Choroid plexus epithelial cell (primary cell): ENCODE measurements around the gene BLVRB.

Source experiments
- DNase-seq: peaks from one replicate; pipeline ENCODE4 v3.0.0-alpha.2; 2010; ENCODE audit warnings: low read depth
- H3K4me3 ChIP-seq: 2 replicates; pipeline ENCODE4 v1.5.1; 2011; ENCODE audit warnings: low read depth, mild to moderate bottlenecking, control low read depth, low read length, moderate library complexity
- TF ChIP-seq, protein P1 (sequence below): conservative IDR thresholded peaks from 2 replicates; pipeline ENCODE4 v1.5.1; 2011; ENCODE audit warnings: low read depth, mild to moderate bottlenecking, control low read depth, inconsistent platforms, low read length, moderate library complexity

BLVRB gene

DNA sequence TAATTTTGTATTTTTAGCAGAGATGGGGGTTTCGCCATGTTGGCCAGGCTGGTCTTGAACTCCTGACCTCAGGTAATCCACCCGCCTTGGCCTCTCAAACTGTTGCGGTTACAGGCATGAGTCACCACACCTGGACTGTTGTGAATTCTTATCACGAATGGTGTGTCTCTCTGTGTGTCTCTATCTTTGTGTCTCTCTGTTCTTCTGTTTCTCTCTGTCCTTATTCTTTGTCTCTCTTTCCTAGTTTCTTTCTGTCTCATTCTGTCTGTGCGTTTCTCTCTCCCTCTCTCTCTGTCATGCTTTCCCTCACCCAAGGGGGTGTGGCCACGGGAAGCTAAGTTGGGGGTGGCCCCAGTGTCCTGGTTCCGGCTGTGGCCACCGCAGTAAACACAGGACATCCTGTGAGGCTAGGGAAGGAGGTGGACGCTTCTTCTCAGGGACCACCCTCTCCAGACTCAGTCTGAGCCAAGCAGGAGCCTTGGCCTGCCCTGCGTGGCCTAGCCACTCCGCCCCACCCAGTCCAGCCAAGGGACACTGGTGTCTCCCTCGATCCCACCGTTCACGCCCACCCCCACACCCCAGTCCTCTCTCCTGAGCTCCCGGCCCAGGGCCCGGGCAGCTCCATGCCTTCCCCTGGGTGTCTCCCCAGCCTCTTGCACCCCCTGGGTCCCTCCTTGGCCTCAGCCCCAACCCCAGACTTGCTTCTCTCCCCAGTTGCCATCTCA lies 48.5 kb downstream of the BLVRB start:
- DNase-seq: peak; percentile 12
- H3K4me3 ChIP-seq: no peak overlapping the region

GRCh38 chr19:40415768-40416167 lies 49.8 kb downstream of the BLVRB start:
- TF ChIP-seq, protein P1, sequence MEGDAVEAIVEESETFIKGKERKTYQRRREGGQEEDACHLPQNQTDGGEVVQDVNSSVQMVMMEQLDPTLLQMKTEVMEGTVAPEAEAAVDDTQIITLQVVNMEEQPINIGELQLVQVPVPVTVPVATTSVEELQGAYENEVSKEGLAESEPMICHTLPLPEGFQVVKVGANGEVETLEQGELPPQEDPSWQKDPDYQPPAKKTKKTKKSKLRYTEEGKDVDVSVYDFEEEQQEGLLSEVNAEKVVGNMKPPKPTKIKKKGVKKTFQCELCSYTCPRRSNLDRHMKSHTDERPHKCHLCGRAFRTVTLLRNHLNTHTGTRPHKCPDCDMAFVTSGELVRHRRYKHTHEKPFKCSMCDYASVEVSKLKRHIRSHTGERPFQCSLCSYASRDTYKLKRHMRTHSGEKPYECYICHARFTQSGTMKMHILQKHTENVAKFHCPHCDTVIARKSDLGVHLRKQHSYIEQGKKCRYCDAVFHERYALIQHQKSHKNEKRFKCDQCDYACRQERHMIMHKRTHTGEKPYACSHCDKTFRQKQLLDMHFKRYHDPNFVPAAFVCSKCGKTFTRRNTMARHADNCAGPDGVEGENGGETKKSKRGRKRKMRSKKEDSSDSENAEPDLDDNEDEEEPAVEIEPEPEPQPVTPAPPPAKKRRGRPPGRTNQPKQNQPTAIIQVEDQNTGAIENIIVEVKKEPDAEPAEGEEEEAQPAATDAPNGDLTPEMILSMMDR: no peak
- no peak overlapping the region for H3K4me3 ChIP-seq
- no peak for DNase-seq

More for the DNA sequence above, 48.5 kb downstream of the BLVRB start:
- TF ChIP-seq, protein P1: no peak

DNA sequence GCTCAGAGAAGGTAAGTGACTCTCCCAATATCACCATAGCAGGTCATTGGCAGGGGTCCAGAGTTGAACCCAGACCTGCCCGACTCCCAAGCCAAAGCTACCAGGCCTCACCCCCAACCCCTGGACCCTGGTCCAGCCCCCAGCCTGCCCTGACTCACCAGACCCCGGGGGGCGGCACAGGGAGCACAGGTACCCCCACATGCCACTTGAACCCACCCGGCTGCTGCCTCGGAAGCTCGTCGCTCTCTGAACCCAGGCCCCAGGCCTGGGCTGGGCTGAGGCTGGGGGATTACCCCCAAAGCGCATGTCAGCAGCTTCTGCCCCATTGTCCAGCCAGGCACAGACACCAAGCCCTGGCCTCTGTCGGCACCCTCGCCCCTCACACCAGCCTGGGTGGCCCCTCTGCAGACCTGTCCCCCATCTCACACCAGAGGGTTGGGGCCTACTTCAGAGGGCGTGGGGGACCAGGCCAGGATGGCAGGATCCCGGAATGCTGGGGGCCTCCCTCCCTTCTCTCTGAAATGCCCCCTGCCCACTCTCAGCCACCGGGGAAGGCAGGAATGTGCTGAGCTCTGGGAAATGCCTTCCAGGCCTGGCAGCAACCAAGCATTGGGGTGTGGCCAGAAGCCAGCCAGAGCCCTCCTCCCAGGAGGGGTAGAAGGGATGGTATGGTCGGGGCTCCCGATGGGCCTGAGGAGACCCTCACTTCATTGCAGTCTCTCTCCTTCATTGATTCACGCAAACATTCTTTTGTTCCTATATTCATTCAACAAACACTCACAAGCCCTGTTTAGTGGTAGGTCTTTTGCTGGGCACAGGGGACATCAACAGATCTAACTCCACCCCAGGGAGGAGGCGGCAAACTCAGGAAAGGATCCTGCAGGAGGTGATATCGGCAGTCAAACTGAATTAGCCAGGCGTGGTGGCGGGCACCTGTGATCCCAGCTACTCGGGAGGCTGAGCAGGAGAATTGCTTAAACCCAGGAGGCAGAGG lies 50.7 kb downstream of the BLVRB start:
- H3K4me3 ChIP-seq: no peak overlapping the region
- TF ChIP-seq, protein P1: no peak
- DNase-seq: no peak

DNA sequence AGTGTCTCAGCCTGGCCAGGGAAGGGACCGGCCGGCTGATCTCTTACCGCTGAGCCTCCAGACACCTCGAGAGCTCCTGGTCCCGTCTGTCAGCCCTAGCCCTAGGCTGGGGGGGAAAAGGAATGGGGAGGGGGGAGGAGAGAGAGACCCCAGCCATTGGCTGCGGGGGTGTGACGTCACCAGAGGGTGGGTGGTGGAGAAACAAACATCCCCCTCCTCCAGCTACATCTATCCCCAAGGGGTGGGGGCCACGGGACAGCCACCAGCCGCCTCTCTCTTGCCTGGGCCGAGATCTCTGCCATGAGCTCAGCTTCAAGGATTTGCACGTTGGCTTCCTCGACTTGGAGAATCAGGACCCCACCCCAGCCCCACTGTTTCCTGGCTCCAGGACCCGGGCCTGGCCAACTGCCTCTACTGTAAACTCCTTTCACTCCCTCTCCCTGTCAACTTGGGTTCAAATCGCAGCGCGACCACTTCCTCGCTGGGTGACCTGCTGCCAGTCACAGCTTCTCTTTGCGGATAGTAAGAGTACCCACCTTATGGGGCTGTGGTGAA lies 52.2 kb downstream of the BLVRB start, which contains the start of gene PRX:
PRX (minus strand) TSS at position 88 of the 555 bp plus-strand sequence. CDS start 5,446 bp downstream, outside the sequence.
- no peak within 1 kb of the TSS for H3K4me3 ChIP-seq
- DNase-seq: no peak
- TF ChIP-seq, protein P1: no peak

DNA sequence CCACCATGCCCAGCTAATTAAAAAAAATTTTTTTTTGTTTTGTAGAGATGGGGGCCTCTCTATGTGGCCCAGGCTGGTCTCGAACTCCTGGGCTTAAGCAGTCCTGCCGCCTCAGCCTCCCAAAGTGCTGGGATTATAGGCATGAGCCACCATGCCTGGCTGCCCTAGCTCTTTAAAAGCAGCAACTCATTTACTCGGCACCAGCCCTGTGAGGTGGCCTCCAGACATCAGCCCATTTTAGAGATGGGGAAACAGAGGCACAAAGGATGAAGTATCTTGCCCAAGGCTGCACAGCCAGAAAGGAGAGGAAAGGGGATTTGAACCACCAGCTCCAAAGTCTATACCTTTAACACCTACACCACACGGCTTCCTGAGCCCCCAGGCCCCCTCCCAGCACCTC lies 52.7 kb downstream of the BLVRB start:
- TF ChIP-seq, protein P1: no peak
- H3K4me3 ChIP-seq: no peak overlapping the region
- DNase-seq: no peak

DNA sequence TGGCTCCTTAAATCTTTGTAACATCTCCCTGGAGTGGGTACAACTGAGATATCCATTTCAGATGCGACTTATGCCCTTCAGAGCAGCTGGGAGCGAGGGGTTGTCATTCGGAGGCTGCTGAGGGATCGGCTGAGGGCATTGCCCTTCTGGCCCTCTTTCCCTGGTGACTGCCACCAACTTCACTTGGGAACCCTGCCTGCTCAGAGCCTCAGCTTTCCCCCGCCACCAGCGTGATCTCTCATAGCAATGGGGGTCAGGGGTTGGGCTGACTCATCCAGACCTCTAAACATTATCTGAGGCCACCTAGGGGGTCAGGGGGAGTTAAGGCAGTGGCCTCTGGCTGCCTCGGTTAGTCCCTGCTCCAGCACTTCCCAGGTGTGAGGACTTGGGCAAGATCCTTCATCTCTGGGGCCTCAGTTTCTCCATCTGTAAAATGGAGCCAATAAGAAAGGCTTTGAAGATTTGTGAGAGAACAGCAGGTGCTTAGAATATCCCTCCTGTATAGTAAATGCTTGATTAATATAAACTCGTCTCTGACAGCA lies 53.5 kb downstream of the BLVRB start:
- H3K4me3 ChIP-seq: no peak overlapping the region
- TF ChIP-seq, protein P1: no peak
- DNase-seq: no peak
